GM18909 (cell line): Measurements from ENCODE around the gene LYL1.

Source experiments
- ATAC-seq: cut with Tn5 transposase; IDR thresholded peaks from one replicate; pipeline ENCODE4 v1.9.1; 2021; ENCODE audit warnings: mild to moderate bottlenecking; ENCODE audit not compliant: unreplicated experiment, poor library complexity

The LYL1 gene

GRCh38 chr19:13060964-13061927 lies 41.4 kb downstream of the LYL1 start:
- ATAC-seq: no peak

- ATAC-seq: no peak
These were observed 42.3 kb downstream of the LYL1 start for GRCh38 chr19:13060233-13060963.

GRCh38 chr19:13058951-13059660 lies 43.6 kb downstream of the LYL1 start:
- no peak for ATAC-seq

GRCh38 chr19:13057744-13058143 lies 44.9 kb downstream of the LYL1 start:
- ATAC-seq: no peak

GRCh38 chr19:13057147-13057572 lies 45.5 kb downstream of the LYL1 start:
- ATAC-seq: no peak

GRCh38 chr19:13056052-13056660 lies 46.5 kb downstream of the LYL1 start:
- ATAC-seq: no peak

- no peak for ATAC-seq
These were observed 47.2 kb downstream of the LYL1 start for GRCh38 chr19:13055213-13056051.

GRCh38 chr19:13054626-13055212 lies 47.9 kb downstream of the LYL1 start:
- no peak for ATAC-seq

- ATAC-seq: no peak
These were observed 48.7 kb downstream of the LYL1 start for GRCh38 chr19:13053761-13054625.

GRCh38 chr19:13053238-13053637 lies 49.4 kb downstream of the LYL1 start:
- no peak for ATAC-seq

- no peak for ATAC-seq
These were observed 50.0 kb downstream of the LYL1 start for GRCh38 chr19:13052447-13053175.

- no peak for ATAC-seq
These were observed 51.0 kb downstream of the LYL1 start for GRCh38 chr19:13051557-13052165.

GRCh38 chr19:13050274-13050673 lies 52.4 kb downstream of the LYL1 start:
- ATAC-seq: no peak
